Sigmoid colon (tissue), 4 donors: ENCODE data around the gene CDH19.

Experiments used
- POLR2AphosphoS5 ChIP-seq, 4 donors: sonication (generic); formaldehyde crosslinking; IDR thresholded peaks; one replicate each; pipeline ENCODE4 v1.6.1; 2017; ENCODE audit warnings: antibody characterized with exemption in 4 of 4
- TF ChIP-seq, protein P1 (sequence below), 4 experiments: fragments of 450-650 bp in 3 of 4; fragments of 200-600 bp in 1 of 4; IDR thresholded peaks; one replicate each; pipeline ENCODE4 v1.5.1; 2016 to 2019; ENCODE audit warnings: antibody characterized with exemption in 4 of 4, mild to moderate bottlenecking in 3 of 4, moderate library complexity in 2 of 4

- TF ChIP-seq, protein P1, sequence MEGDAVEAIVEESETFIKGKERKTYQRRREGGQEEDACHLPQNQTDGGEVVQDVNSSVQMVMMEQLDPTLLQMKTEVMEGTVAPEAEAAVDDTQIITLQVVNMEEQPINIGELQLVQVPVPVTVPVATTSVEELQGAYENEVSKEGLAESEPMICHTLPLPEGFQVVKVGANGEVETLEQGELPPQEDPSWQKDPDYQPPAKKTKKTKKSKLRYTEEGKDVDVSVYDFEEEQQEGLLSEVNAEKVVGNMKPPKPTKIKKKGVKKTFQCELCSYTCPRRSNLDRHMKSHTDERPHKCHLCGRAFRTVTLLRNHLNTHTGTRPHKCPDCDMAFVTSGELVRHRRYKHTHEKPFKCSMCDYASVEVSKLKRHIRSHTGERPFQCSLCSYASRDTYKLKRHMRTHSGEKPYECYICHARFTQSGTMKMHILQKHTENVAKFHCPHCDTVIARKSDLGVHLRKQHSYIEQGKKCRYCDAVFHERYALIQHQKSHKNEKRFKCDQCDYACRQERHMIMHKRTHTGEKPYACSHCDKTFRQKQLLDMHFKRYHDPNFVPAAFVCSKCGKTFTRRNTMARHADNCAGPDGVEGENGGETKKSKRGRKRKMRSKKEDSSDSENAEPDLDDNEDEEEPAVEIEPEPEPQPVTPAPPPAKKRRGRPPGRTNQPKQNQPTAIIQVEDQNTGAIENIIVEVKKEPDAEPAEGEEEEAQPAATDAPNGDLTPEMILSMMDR (IDR thresholded peaks at IDR 0.05) = no peak
- no peak for TF ChIP-seq POLR2AphosphoS5 (IDR thresholded peaks at IDR 0.05)
Observed at GRCh38 chr18:66497351-66497750, 106.5 kb downstream of the CDH19 start.
